ENCODE data around the gene CLEC11A.
A peak's percentile ranks its signal among the peaks of the same experiment; 100 is the strongest.

CLEC11A gene

GRCh38 chr19:50713556-50714236, 9.5 kb upstream of the CLEC11A start:
- H3K4me3 ChIP-seq (ENCODE audit: low read depth, low read length): no peak overlapping the region
- no peak for TF ChIP-seq CTCF (IDR thresholded peaks at IDR 0.05; ENCODE audit: low read depth, low read length)

GRCh38 chr19:50716178-50717025, 6.8 kb upstream of the CLEC11A start:
- TF ChIP-seq CTCF (IDR thresholded peaks at IDR 0.05; ENCODE audit: low read depth, low read length): no peak
- no peak overlapping the region for H3K4me3 ChIP-seq (ENCODE audit: low read depth, low read length)

- no peak overlapping the region for H3K4me3 ChIP-seq (ENCODE audit: low read depth, low read length)
- TF ChIP-seq CTCF (IDR thresholded peaks at IDR 0.05; ENCODE audit: low read depth, low read length): no peak
Observed at GRCh38 chr19:50717026-50717723, 6.0 kb upstream of the CLEC11A start.

- no peak for TF ChIP-seq CTCF (IDR thresholded peaks at IDR 0.05; ENCODE audit: low read depth, low read length)
- peak overlapping the region; percentile 59 for H3K4me3 ChIP-seq (ENCODE audit: low read depth, low read length)
Observed at GRCh38 chr19:50717891-50718254, 5.3 kb upstream of the CLEC11A start.

GRCh38 chr19:50718255-50719118, 4.7 kb upstream of the CLEC11A start:
- H3K4me3 ChIP-seq (ENCODE audit: low read depth, low read length): peak overlapping the region; percentile 59
- no peak for TF ChIP-seq CTCF (IDR thresholded peaks at IDR 0.05; ENCODE audit: low read depth, low read length)

GRCh38 chr19:50719119-50719435, 4.1 kb upstream of the CLEC11A start:
- H3K4me3 ChIP-seq (ENCODE audit: low read depth, low read length): peak overlapping the region; percentile 59
- no peak for TF ChIP-seq CTCF (IDR thresholded peaks at IDR 0.05; ENCODE audit: low read depth, low read length)
